ENCODE measurements around the gene TBCK.

- TF ChIP-seq ERF (CRISPR knock-in tag; IDR thresholded peaks at IDR 0.05) (no peak), ASH1L (IDR thresholded peaks at IDR 0.05; ENCODE audit: borderline replicate concordance, low read depth, partially characterized antibody) (no peak), USF1 (CRISPR knock-in tag; IDR thresholded peaks at IDR 0.05) (no peak), SRF (CRISPR knock-in tag; IDR thresholded peaks at IDR 0.05) (no peak), MCM3 (IDR thresholded peaks at IDR 0.05) (no peak), ZNF639 (CRISPR knock-in tag; conservative IDR thresholded peaks at IDR 0.05 in 1 of 2, IDR thresholded peaks at IDR 0.05 in 1 of 2) (no peak), LEF1 (IDR thresholded peaks at IDR 0.05) (no peak), EZH2 (IDR thresholded peaks at IDR 0.05; ENCODE audit: borderline replicate concordance, low read depth, low read length) (no peak), SREBF1 (IDR thresholded peaks at IDR 0.05; ENCODE audit: borderline replicate concordance, low read depth, low read length) (no peak)
Observed at GRCh38 chr4:106183551-106183950, 132.5 kb downstream of the TBCK start.

Data from K562 (cell line).